Measurements from ENCODE around the gene RNF44.

The RNF44 gene

GRCh38 chr5:176575488-176576422 lies 38.6 kb upstream of the RNF44 start:
- DNase-seq (ENCODE audit: low read depth), result no peak
- H3K4me3 ChIP-seq (ENCODE audit: low read depth, low read length), result no peak overlapping the region
- TF ChIP-seq, protein P1, sequence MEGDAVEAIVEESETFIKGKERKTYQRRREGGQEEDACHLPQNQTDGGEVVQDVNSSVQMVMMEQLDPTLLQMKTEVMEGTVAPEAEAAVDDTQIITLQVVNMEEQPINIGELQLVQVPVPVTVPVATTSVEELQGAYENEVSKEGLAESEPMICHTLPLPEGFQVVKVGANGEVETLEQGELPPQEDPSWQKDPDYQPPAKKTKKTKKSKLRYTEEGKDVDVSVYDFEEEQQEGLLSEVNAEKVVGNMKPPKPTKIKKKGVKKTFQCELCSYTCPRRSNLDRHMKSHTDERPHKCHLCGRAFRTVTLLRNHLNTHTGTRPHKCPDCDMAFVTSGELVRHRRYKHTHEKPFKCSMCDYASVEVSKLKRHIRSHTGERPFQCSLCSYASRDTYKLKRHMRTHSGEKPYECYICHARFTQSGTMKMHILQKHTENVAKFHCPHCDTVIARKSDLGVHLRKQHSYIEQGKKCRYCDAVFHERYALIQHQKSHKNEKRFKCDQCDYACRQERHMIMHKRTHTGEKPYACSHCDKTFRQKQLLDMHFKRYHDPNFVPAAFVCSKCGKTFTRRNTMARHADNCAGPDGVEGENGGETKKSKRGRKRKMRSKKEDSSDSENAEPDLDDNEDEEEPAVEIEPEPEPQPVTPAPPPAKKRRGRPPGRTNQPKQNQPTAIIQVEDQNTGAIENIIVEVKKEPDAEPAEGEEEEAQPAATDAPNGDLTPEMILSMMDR (conservative IDR thresholded peaks at IDR 0.05; ENCODE audit: low read depth, low read length), result no peak

DNA sequence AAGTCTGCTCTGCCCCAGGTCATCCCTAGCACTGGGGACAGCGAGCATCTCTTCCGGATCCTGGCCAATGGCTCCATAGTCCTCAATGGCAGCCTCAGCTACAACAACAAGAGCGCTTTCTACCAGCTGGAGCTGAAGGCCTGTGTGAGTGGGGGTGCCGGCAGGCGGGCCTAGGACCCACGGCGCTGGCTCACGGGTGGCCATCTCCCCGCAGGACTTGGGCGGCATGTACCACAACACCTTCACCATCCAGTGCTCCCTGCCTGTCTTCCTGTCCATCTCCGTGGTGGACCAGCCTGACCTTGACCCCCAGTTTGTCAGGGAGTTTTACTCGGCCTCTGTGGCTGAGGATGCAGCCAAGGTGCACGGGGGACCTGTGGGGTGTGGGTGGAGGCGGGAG lies 37.9 kb upstream of the RNF44 start:
- TF ChIP-seq, protein P1 (conservative IDR thresholded peaks at IDR 0.05; ENCODE audit: low read depth, low read length), result no peak
- H3K4me3 ChIP-seq (ENCODE audit: low read depth, low read length), result no peak overlapping the region
- DNase-seq (ENCODE audit: low read depth), result no peak

DNA sequence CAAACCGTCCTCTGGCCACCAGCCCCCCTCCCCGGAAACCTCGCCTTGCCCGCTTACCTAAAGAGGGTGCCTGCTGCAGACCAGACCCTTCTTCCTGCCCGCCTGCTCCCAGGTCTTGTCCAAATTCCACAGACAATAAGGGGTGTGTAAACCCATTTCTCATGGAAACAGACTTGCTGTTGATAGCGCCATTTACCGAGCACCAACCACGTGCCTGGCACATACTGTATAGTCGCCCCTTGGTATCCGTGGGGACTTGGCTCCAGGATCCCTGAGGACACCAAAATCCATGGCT lies 37.0 kb upstream of the RNF44 start:
- no peak overlapping the region for H3K4me3 ChIP-seq (ENCODE audit: low read depth, low read length)
- TF ChIP-seq, protein P1 (conservative IDR thresholded peaks at IDR 0.05; ENCODE audit: low read depth, low read length), result no peak
- no peak for DNase-seq (ENCODE audit: low read depth)

DNA sequence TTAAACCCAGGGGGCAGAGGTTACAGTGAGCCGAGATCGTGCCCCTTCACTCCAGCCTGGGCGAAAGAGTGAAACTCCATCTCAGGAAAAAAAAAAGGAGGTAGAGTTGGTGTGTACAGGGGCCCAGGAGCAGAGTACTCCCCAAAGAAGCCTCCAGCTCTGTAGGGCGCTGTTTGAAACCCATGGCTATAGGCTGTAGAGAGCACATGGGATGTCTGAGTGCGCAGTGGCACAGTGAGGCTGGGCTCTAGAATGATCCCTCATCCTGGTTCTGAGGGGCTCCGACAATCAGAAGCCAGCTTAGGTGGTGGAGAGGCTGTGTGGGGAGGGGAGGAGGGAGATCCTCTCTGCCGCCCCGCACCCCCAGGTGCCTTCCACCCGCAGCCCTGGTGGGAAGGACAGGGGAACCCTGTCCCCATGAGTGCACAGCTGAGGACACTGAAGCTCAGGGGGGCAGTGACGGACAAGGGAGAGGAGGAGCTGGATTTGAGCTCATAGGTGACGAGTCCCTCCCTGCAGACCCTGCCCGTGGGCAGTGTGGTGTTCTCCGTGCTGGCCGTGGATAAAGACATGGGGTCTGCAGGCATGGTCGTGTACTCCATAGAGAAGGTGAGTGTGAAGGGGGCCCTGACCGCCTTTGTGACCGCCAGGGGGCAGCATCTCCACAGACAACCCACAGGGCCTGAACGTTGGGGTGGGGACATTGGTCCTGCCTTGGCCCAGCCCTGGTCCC lies 36.5 kb upstream of the RNF44 start:
- peak; percentile 51 for DNase-seq (ENCODE audit: low read depth)

GRCh38 chr5:176570044-176570443 lies 32.8 kb upstream of the RNF44 start:
- no peak overlapping the region for H3K4me3 ChIP-seq (ENCODE audit: low read depth, low read length)
- TF ChIP-seq, protein P1 (conservative IDR thresholded peaks at IDR 0.05; ENCODE audit: low read depth, low read length), result peak; percentile 54
- DNase-seq (ENCODE audit: low read depth), result peak; percentile 68

More for the DNA sequence above, 36.5 kb upstream of the RNF44 start:
- H3K4me3 ChIP-seq (ENCODE audit: low read depth, low read length), result no peak overlapping the region
- TF ChIP-seq, protein P1 (conservative IDR thresholded peaks at IDR 0.05; ENCODE audit: low read depth, low read length), result peak; percentile 87

- no peak overlapping the region for H3K4me3 ChIP-seq (ENCODE audit: low read depth, low read length)
- no peak for DNase-seq (ENCODE audit: low read depth)
- TF ChIP-seq, protein P1 (conservative IDR thresholded peaks at IDR 0.05; ENCODE audit: low read depth, low read length), result no peak
These were observed 31.5 kb upstream of the RNF44 start for GRCh38 chr5:176568657-176569056.
